Endothelial cell of umbilical vein (primary cell): ENCODE data around the gene FPGS. TPM values are rescaled to one million over a fixed set of nuclear protein-coding genes. Genes with fewer than 3 reads are reported as not detected.

Experiments
- Bru-seq: library from RNA; stranded (reverse); fragments of 400-500 nt; gene quantifications from one replicate; lab custom pipeline; 2021; lab: Mats Ljungman, UMichigan
- BruChase-seq, 2 experiments: library from RNA; stranded (reverse); fragments of 400-500 nt; gene quantifications; one replicate each; lab custom pipeline; 2021; lab: Mats Ljungman, UMichigan
- BruUV-seq: library from RNA; stranded (reverse); fragments of 400-500 nt; replicated peaks from 2 replicates; lab custom pipeline; 2021; lab: Mats Ljungman, UMichigan
- CTCF ChIA-PET: fragments of 300-600, 350-600 bp; sonication (Branson Sonifier 250); formaldehyde crosslinking; loops from one replicate; lab custom pipeline; 2021; ENCODE audit warnings: antibody characterized with exemption, inconsistent platforms; lab: Charles Lee
- POLR2A ChIA-PET: fragments of 300-600, 350-600 bp; sonication (Branson Sonifier 250); formaldehyde crosslinking; loops from one replicate; lab custom pipeline; 2021; ENCODE audit warnings: antibody characterized with exemption, inconsistent platforms; lab: Charles Lee
- DNase-seq: peaks from one replicate; pipeline ENCODE4 v3.0.0-alpha.2; 2011; ENCODE audit warnings: low read depth, low spot score
- FAIRE-seq: peaks from 2 replicates; lab custom pipeline; 2011; peaks lifted over from hg19 to GRCh38; lab: Jason Lieb, UNC
- H2AFZ ChIP-seq: 2 replicates; pipeline ENCODE4 v1.6.0; 2012; ENCODE audit warnings: low read depth, low read length, control low read depth, inconsistent platforms
- H3K27ac ChIP-seq: 2 replicates; pipeline ENCODE4 v1.5.1; 2011; ENCODE audit warnings: low read depth, mild to moderate bottlenecking, control low read depth, low read length, moderate library complexity; ENCODE audit not compliant: insufficient read depth
- H3K27me3 ChIP-seq, 2 experiments: 2 replicates each; pipeline versions ENCODE4 v1.6.0 to v1.6.1; 2011; ENCODE audit warnings: low read length in 2 of 2, mixed read lengths in 1 of 2; ENCODE audit not compliant: control insufficient read depth in 2 of 2, insufficient read depth in 2 of 2
- H3K36me3 ChIP-seq, 2 experiments: 2 replicates in 1 of 2; 3 replicates in 1 of 2; pipeline ENCODE4 v1.5.1; 2011; ENCODE audit warnings: low read length in 2 of 2, mild to moderate bottlenecking in 1 of 2, moderate library complexity in 1 of 2; ENCODE audit not compliant: control insufficient read depth in 2 of 2, insufficient read depth in 2 of 2; ENCODE audit errors: extremely low read depth in 1 of 2
- H3K4me1 ChIP-seq: 3 replicates; pipeline ENCODE4 v1.5.1; 2011; ENCODE audit warnings: mild to moderate bottlenecking, low read length; ENCODE audit not compliant: control insufficient read depth, insufficient read depth; ENCODE audit errors: extremely low read depth
- H3K4me2 ChIP-seq: 2 replicates; pipeline ENCODE4 v1.6.1; 2011; ENCODE audit warnings: low read length, control low read depth, mixed read lengths; ENCODE audit not compliant: insufficient read depth
- H3K4me3 ChIP-seq, 3 experiments: fragments of 200-600 bp in 1 of 3; sonication (generic), shearing (Covaris generic) in 1 of 3; replicated peaks in 1 of 3; 2 replicates each; pipeline ENCODE4 v1.5.1; 2011 to 2016; ENCODE audit warnings: control low read depth in 3 of 3, low read length in 3 of 3, mild to moderate bottlenecking in 2 of 3, inconsistent platforms in 1 of 3, low read depth in 1 of 3, moderate library complexity in 1 of 3; ENCODE audit not compliant: insufficient read depth in 1 of 3
- H3K79me2 ChIP-seq: 2 replicates; pipeline ENCODE4 v1.6.0; 2012; ENCODE audit warnings: low read length, inconsistent platforms; ENCODE audit not compliant: control insufficient read depth, insufficient read depth
- H3K9ac ChIP-seq: replicated peaks from 2 replicates; pipeline ENCODE3; 2011; ENCODE audit warnings: low read length, control low read depth; ENCODE audit not compliant: insufficient read depth; ENCODE audit errors: extremely low read depth
- H3K9me1 ChIP-seq: replicated peaks from 3 replicates; pipeline ENCODE4 v1.6.0; 2011; ENCODE audit warnings: mild to moderate bottlenecking, low read length; ENCODE audit not compliant: control insufficient read depth, insufficient read depth; ENCODE audit errors: extremely low read depth
- H3K9me3 ChIP-seq: replicated peaks from 2 replicates; pipeline ENCODE4 v1.5.1; 2012; ENCODE audit warnings: low read length, inconsistent platforms; ENCODE audit not compliant: control insufficient read depth, insufficient read depth
- H4K20me1 ChIP-seq: replicated peaks from 2 replicates; pipeline ENCODE3; 2011; ENCODE audit warnings: mild to moderate bottlenecking, low read length; ENCODE audit not compliant: control insufficient read depth, insufficient read depth; ENCODE audit errors: extremely low read depth
- CTCF ChIP-seq, 2 donors: IDR thresholded peaks; 1 replicate in 1 of 2; 2 replicates in 1 of 2; pipeline ENCODE4 v1.5.1; 2011; ENCODE audit warnings: low read length in 2 of 2, mild to moderate bottlenecking in 2 of 2, moderate library complexity in 2 of 2, control low read depth in 1 of 2, inconsistent platforms in 1 of 2, low read depth in 1 of 2; ENCODE audit not compliant: insufficient read depth in 1 of 2; ENCODE audit errors: extremely low read depth in 1 of 2
- EZH2 ChIP-seq: IDR thresholded peaks from 2 replicates; pipeline ENCODE4 v1.6.1; 2012; ENCODE audit warnings: borderline replicate concordance, low read depth, mild to moderate bottlenecking, moderate library complexity, low read length, inconsistent platforms; ENCODE audit not compliant: severe bottlenecking
- FOS ChIP-seq: IDR thresholded peaks from 2 replicates; pipeline ENCODE4 v1.6.1; 2011; ENCODE audit warnings: mild to moderate bottlenecking, low read length, moderate library complexity, borderline replicate concordance; ENCODE audit not compliant: insufficient read depth
- JUN ChIP-seq: IDR thresholded peaks from 2 replicates; pipeline ENCODE4 v1.6.1; 2011; ENCODE audit warnings: borderline replicate concordance, low read depth; ENCODE audit not compliant: insufficient read length, insufficient read depth
- MAX ChIP-seq: IDR thresholded peaks from 2 replicates; pipeline ENCODE4 v1.6.1; 2011; ENCODE audit not compliant: insufficient read depth, insufficient read length
- MYC ChIP-seq: IDR thresholded peaks from one replicate; pipeline ENCODE4 v1.6.1; 2011; ENCODE audit warnings: mild to moderate bottlenecking, low read depth, low read length
- POLR2A ChIP-seq: IDR thresholded peaks from 2 replicates; pipeline ENCODE4 v1.6.1; 2012; ENCODE audit warnings: low read depth, mild to moderate bottlenecking, control low read depth, low read length
- POLR2AphosphoS5 ChIP-seq: IDR thresholded peaks from 2 replicates; pipeline ENCODE4 v1.6.1; 2012; ENCODE audit warnings: low read depth, mild to moderate bottlenecking, control low read depth, low read length, moderate library complexity; ENCODE audit not compliant: insufficient read depth
- dilution Hi-C: fragments of 300-500 bp; cut with MboI; formaldehyde crosslinking; loops from one replicate; pipeline ENCODE4 v1.15.0; 2019; ENCODE audit warnings: low sequenced_read_pairs; ENCODE audit not compliant: extremely low pct_ligation_motif_present
- intact Hi-C: fragments of 100-400 bp; cut with micrococcal nuclease; formaldehyde crosslinking; loops from one replicate; pipeline ENCODE4 v1.10.0; 2022
- long read RNA-seq: library from polyadenylated mRNA; stranded (forward); transcript quantifications from one replicate; pipeline ENCODE4 v2.0.0, GENCODE V29; 2021
- polyA minus RNA-seq, 3 experiments: library from RNA; depleted of rRNA, polyadenylated mRNA; stranded (reverse); fragments of >200 nt; gene quantifications; 1 replicate in 1 of 3; 2 replicates in 2 of 3; pipeline ENCODE4 v1.2.3, GENCODE V29; 2011
- polyA plus RNA-seq, 4 experiments: library from polyadenylated mRNA; depleted of rRNA in 3 of 4; stranded (reverse) in 3 of 4; unstranded in 1 of 4; fragments of >200 nt; gene quantifications; 2 replicates each; pipeline versions ENCODE4 v1.2.1 to v1.2.3, GENCODE V29; 2011 to 2012; ENCODE audit warnings: missing spikeins in 1 of 4
- total RNA-seq: library from RNA; stranded (reverse); gene quantifications from 2 replicates; pipeline ENCODE4 v1.2.3, GENCODE V29; 2021

Gene FPGS, protein sequence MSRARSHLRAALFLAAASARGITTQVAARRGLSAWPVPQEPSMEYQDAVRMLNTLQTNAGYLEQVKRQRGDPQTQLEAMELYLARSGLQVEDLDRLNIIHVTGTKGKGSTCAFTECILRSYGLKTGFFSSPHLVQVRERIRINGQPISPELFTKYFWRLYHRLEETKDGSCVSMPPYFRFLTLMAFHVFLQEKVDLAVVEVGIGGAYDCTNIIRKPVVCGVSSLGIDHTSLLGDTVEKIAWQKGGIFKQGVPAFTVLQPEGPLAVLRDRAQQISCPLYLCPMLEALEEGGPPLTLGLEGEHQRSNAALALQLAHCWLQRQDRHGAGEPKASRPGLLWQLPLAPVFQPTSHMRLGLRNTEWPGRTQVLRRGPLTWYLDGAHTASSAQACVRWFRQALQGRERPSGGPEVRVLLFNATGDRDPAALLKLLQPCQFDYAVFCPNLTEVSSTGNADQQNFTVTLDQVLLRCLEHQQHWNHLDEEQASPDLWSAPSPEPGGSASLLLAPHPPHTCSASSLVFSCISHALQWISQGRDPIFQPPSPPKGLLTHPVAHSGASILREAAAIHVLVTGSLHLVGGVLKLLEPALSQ
- 90.2 and 90.7 TPM in 2 replicates for total RNA-seq
- polyA plus RNA-seq = 77.7 and 129 TPM in 2 replicates
- 67.9 and 72.7 TPM in 2 replicates for polyA plus RNA-seq (2011; cell fraction: cytosol; rRNA removed)
- 116 and 150 TPM in 2 replicates for polyA plus RNA-seq (2011; cell fraction: nucleus; rRNA removed)
- 58.5 and 71.2 TPM in 2 replicates for polyA plus RNA-seq (2012)
- polyA minus RNA-seq = 76.5 and 80.5 TPM in 2 replicates
- polyA minus RNA-seq (2011; cell fraction: cytosol; rRNA and poly(A)+ RNA removed) = 58.0 TPM
- 45.1 and 52.0 TPM in 2 replicates for polyA minus RNA-seq (2011; cell fraction: nucleus; rRNA and poly(A)+ RNA removed)
- percentile 66 among the genes with signal in this experiment for Bru-seq, nascent RNA
- BruChase-seq, experiment 1, labeled RNA remaining after a 6-hour chase = percentile 78 among the genes with signal in this experiment
- BruChase-seq, experiment 2, labeled RNA remaining after a 2-hour chase = percentile 75 among the genes with signal in this experiment
- long read RNA-seq, transcript FPGS-203 (15 exons, 2,279 nt) = major isoform, 112 of 225 reads
- long read RNA-seq, transcript FPGS-201 (15 exons, 2,278 nt) = minor isoform, 46 of 225 reads
- long read RNA-seq, partial matches to known transcripts = 18 of 225 reads
- long read RNA-seq, other reads (novel, unspliced or antisense) = 44 of 225 reads

GRCh38 chr9:127802576-127803443 is at the start of gene FPGS:
Gene FPGS, plus strand, starts transcription at chr9:127802882. Its CDS starts 43 bp downstream, at chr9:127802925.
- Histone ChIP-seq H4K20me1 (no peaks in the 10 kb centered on the region), H3K36me3 (peaks cover 6 to 12% of the 10 kb centered on the region in 2 experiments), H3K9me1 (no peaks in the 10 kb centered on the region), H3K4me2 (peak within 1 kb of the TSS; percentile 77), H3K4me1 (peaks cover 19% of the 10 kb centered on the region), H3K9me3 (no peaks in the 10 kb centered on the region), H3K9ac (peak within 1 kb of the TSS; percentile 91), H3K27me3 (no peaks in the 10 kb centered on the region), H2AFZ (peak within 1 kb of the TSS; percentile 85), H3K4me3 (peak within 1 kb of the TSS; percentile 71 to 80 (median 79)), H3K79me2 (peaks cover 19% of the 10 kb centered on the region), H3K27ac (peak within 1 kb of the TSS; percentile 83)
- ChIA-PET POLR2A (interaction anchor here (0.7 to 1.5 kb wide), 2 partner anchors 10 to 65 kb away, joined by 3 to 4 read pairs; no protein-coding TSS in a partner anchor), CTCF (interaction anchor here (0.8 to 1.9 kb wide), 4 partner anchors 17 to 68 kb away, joined by 3 to 9 read pairs (median 4); partner anchors contain the start of genes CDK9 and TOR2A)
- TF ChIP-seq JUN (no peak), MYC (peak; percentile 72), MAX (peak; percentile 56), POLR2A (peak; percentile 69), CTCF (IDR thresholded peaks at IDR 0.05; ENCODE audit: extremely low read depth in 1 of 2, insufficient read depth in 1 of 2, low read depth in 1 of 2, low read length in 2 of 2) (peak in 1 of 2 donors; percentile 1), FOS (no peak), EZH2 (no peak), POLR2AphosphoS5 (peak; percentile 81)
- intact Hi-C loops = loop anchor here (1.0 to 5.0 kb wide), 5 partner anchors 17 to 211 kb away; partner anchors contain the start of genes CDK9 and ENG
- BruUV-seq = no TSS peak
- dilution Hi-C loops = no loop called here
- peak; percentile 86 for DNase-seq
- peak; percentile 87 for FAIRE-seq
